Thyroid gland (tissue), 4 donors: ENCODE data around the gene AGBL4. TPM values are rescaled to one million over a fixed set of nuclear protein-coding genes. Genes with fewer than 3 reads are reported as not detected.
"Not testable (repeated sequence)": the region's sequence is repeated elsewhere in the genome, so short reads cannot be mapped to it uniquely, and the experiment has no call there.

Source experiments
- DNase-seq, 2 donors: peaks; one replicate each; pipeline ENCODE4 v3.0.0-alpha.2; 2019
- H3K27ac ChIP-seq, 3 donors: fragments of 200-600 bp; sonication (generic); 1 replicate in 2 of 3; 2 replicates in 1 of 3; pipeline ENCODE4 v1.5.1; 2016 to 2019; ENCODE audit warnings: mild to moderate bottlenecking in 1 of 3, moderate library complexity in 1 of 3
- H3K27me3 ChIP-seq: fragments of 200-600 bp; sonication (generic); one replicate; pipeline ENCODE4 v1.5.1; 2019
- H3K36me3 ChIP-seq, 2 donors: fragments of 200-600 bp; sonication (generic); one replicate each; pipeline ENCODE4 v1.5.1; 2016 to 2019
- H3K4me1 ChIP-seq, 2 donors: fragments of 200-600 bp; sonication (generic); one replicate each; pipeline ENCODE4 v1.5.1; 2017 to 2019
- H3K4me3 ChIP-seq, 3 donors: fragments of 200-600 bp; sonication (generic); replicated peaks in 1 of 3; 1 replicate in 2 of 3; 2 replicates in 1 of 3; pipeline ENCODE4 v1.5.1; 2016; ENCODE audit warnings: mild to moderate bottlenecking in 1 of 3
- H3K9me3 ChIP-seq: fragments of 200-600 bp; sonication (generic); one replicate; pipeline ENCODE4 v1.5.1; 2017
- CTCF ChIP-seq, 6 experiments: fragments of 200-600 bp in 3 of 6; fragments of 450-650 bp in 3 of 6; sonication (generic) in 3 of 6; IDR thresholded peaks; one replicate each; pipeline ENCODE4 v1.5.1; 2016 to 2019; ENCODE audit warnings: antibody characterized with exemption in 6 of 6, mild to moderate bottlenecking in 2 of 6, inconsistent platforms in 1 of 6, moderate library complexity in 1 of 6
- POLR2A ChIP-seq, 2 donors: fragments of 450-650 bp; IDR thresholded peaks; one replicate each; pipeline ENCODE4 v1.6.1; 2017; ENCODE audit warnings: antibody characterized with exemption in 2 of 2, mild to moderate bottlenecking in 2 of 2, moderate library complexity in 1 of 2
- WGBS, 2 donors: methylation state at CpG; one replicate each; pipeline ENCODE4 v1.1.5; 2017; 5-methylcytosine and 5-hydroxymethylcytosine counted together
- intact Hi-C: fragments of 100-400 bp; cut with DNase I; formaldehyde crosslinking; loops from one replicate; pipeline ENCODE4 v1.15.1; 2023
- total RNA-seq, 4 donors: library from RNA; depleted of rRNA; stranded (reverse); fragments of >200 nt; gene quantifications; one replicate each; pipeline ENCODE4 v1.2.3, GENCODE V29; 2016

AGBL4 gene
- total RNA-seq, 4 donors from 2014 or later = 2.1 to 6.0 (median 4.8) TPM

- TF ChIP-seq CTCF (IDR thresholded peaks at IDR 0.05) (no peak), POLR2A (IDR thresholded peaks at IDR 0.05) (no peak)
- intact Hi-C loops = no loop called here
- peak in 1 of 2 donors; percentile 5 for DNase-seq
- Histone ChIP-seq H3K4me3 (no peak overlapping the region), H3K27ac (no peak overlapping the region), H3K4me1 (no peaks in the 10 kb centered on the region), H3K27me3 (no peaks in the 10 kb centered on the region), H3K36me3 (no peaks in the 10 kb centered on the region), H3K9me3 (no peaks in the 10 kb centered on the region)
- 72 to 84% methylated on average over 3 to 4 of the region's 4 CpGs for WGBS, 2 donors
Measured at GRCh38 chr1:49293016-49293415, 730.7 kb downstream of the AGBL4 start.

GRCh38 chr1:49257211-49258049, 766.3 kb downstream of the AGBL4 start:
- H3K4me3 ChIP-seq, H3K9me3 ChIP-seq, H3K36me3 ChIP-seq, H3K4me1 ChIP-seq, H3K27ac ChIP-seq, intact Hi-C loops, H3K27me3 ChIP-seq: not testable (repeated sequence)
- 80 to 82% methylated on average over 25 to 32 of the region's 32 CpGs for WGBS, 2 donors
- DNase-seq = peak in 1 of 2 donors; percentile 11

GRCh38 chr1:49252917-49253316, 770.8 kb downstream of the AGBL4 start:
- intact Hi-C loops = no loop called here

GRCh38 chr1:49251019-49251784, 772.6 kb downstream of the AGBL4 start:
- H3K4me1 ChIP-seq = no peaks in the 10 kb centered on the region
- H3K27me3 ChIP-seq = no peaks in the 10 kb centered on the region
- no peak overlapping the region for H3K27ac ChIP-seq
- intact Hi-C loops = no loop called here
- no peaks in the 10 kb centered on the region for H3K36me3 ChIP-seq
- DNase-seq = no peak
- 83 to 93% methylated on average over 2 of the region's 2 CpGs for WGBS, 2 donors
- TF ChIP-seq POLR2A (IDR thresholded peaks at IDR 0.05) (no peak), CTCF (IDR thresholded peaks at IDR 0.05) (no peak)
- no peaks in the 10 kb centered on the region for H3K9me3 ChIP-seq
- no peak overlapping the region for H3K4me3 ChIP-seq

More at GRCh38 chr1:49252917-49253316, 770.8 kb downstream of the AGBL4 start:
- no peaks in the 10 kb centered on the region for H3K9me3 ChIP-seq
- H3K4me1 ChIP-seq = no peaks in the 10 kb centered on the region
- H3K27ac ChIP-seq = no peak overlapping the region
- H3K27me3 ChIP-seq = no peaks in the 10 kb centered on the region
- no peaks in the 10 kb centered on the region for H3K36me3 ChIP-seq
- no peak overlapping the region for H3K4me3 ChIP-seq
- TF ChIP-seq POLR2A (IDR thresholded peaks at IDR 0.05) (no peak), CTCF (IDR thresholded peaks at IDR 0.05) (no peak)
- no peak for DNase-seq

GRCh38 chr1:49240709-49241221, 783.0 kb downstream of the AGBL4 start:
- no peak for DNase-seq
- Histone ChIP-seq H3K27ac (no peak overlapping the region), H3K27me3 (no peaks in the 10 kb centered on the region), H3K4me1 (no peaks in the 10 kb centered on the region), H3K4me3 (no peak overlapping the region), H3K36me3 (no peaks in the 10 kb centered on the region), H3K9me3 (no peaks in the 10 kb centered on the region)
- 80 to 90% methylated on average over 1 of the region's 1 CpG for WGBS, 2 donors
- TF ChIP-seq POLR2A (IDR thresholded peaks at IDR 0.05) = no peak
- no peak for TF ChIP-seq CTCF (IDR thresholded peaks at IDR 0.05)
- intact Hi-C loops = no loop called here
